D721Med (cell line): ENCODE data around the gene C1orf35.

Experiments used
- DNase-seq: peaks from one replicate; pipeline ENCODE4 v3.0.0; 2011; ENCODE audit warnings: low spot score; ENCODE audit not compliant: insufficient read length
- FAIRE-seq: peaks from 2 replicates; lab custom pipeline; 2011; peaks lifted over from hg19 to GRCh38; lab: Jason Lieb, UNC
- TF ChIP-seq, protein P1 (sequence below): IDR thresholded peaks from 2 replicates; pipeline ENCODE4 v1.5.1; 2012; ENCODE audit warnings: mild to moderate bottlenecking, control low read depth; ENCODE audit not compliant: insufficient read depth; ENCODE audit errors: missing control alignments

Gene C1orf35

DNA sequence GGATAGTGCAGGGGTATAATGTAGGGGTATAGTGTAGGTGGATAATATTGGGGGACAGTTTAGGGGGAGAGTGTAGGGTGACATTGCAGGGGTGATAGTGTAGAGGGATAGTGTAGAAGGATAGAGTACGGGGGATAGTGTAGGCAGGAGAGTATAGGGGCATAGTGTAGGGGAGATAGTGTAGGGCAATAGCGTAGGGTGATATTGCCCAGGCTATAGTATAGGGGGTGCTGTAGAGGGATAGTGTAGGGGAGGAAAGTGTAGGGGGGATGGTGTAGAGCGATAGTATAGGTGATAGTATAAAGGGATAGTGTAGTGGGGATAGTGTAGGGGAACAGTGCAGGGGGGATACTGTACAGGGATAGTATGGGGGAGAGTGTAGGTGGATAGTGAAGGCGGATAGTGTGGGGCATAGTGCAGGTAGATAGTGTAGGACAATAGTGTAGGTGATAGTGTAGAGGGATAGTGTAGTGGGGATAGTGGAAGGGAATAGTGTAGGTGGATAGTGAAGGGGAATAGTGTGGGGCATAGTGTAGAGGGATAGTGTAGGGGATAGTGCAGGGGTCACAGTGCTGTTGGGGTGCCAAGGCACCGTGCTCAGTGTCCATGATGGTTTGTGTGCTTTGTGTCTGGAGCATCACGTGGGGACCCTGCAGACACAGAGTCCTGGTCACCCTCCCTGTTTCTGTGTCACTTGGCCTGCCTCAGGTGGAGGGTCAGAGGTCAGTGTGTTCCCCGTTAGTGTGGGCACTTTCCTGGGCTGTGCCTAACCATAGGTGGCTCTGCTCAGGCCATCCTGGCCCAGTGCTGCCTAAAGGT lies 31.1 kb downstream of the C1orf35 start:
- no peak for FAIRE-seq
- no peak for DNase-seq
- TF ChIP-seq, protein P1, sequence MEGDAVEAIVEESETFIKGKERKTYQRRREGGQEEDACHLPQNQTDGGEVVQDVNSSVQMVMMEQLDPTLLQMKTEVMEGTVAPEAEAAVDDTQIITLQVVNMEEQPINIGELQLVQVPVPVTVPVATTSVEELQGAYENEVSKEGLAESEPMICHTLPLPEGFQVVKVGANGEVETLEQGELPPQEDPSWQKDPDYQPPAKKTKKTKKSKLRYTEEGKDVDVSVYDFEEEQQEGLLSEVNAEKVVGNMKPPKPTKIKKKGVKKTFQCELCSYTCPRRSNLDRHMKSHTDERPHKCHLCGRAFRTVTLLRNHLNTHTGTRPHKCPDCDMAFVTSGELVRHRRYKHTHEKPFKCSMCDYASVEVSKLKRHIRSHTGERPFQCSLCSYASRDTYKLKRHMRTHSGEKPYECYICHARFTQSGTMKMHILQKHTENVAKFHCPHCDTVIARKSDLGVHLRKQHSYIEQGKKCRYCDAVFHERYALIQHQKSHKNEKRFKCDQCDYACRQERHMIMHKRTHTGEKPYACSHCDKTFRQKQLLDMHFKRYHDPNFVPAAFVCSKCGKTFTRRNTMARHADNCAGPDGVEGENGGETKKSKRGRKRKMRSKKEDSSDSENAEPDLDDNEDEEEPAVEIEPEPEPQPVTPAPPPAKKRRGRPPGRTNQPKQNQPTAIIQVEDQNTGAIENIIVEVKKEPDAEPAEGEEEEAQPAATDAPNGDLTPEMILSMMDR = no peak

DNA sequence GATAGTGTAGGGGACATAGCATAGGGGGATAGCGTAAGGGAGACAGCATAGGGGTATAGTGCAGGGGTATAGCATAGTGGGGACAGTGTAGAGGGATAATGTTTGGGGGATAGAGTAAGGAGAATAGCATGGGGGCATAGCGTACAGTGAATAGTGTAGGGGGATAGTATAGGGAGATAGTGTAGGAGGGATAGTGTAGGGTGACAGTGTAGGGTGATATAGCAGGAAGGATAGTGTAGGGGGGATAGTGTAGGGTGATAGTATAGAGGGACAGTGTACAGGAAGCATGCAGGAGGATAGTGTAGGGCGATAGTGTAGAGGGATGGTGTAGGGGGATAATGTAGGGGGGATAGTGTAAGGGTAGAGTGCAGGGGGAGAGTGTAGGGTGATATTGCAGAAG lies 32.3 kb downstream of the C1orf35 start:
- FAIRE-seq (no peak), DNase-seq (no peak)
- TF ChIP-seq, protein P1 = no peak

GRCh38 chr1:228070173-228070572 lies 33.0 kb downstream of the C1orf35 start:
- DNase-seq (no peak), FAIRE-seq (no peak)
- TF ChIP-seq, protein P1 = no peak

DNA sequence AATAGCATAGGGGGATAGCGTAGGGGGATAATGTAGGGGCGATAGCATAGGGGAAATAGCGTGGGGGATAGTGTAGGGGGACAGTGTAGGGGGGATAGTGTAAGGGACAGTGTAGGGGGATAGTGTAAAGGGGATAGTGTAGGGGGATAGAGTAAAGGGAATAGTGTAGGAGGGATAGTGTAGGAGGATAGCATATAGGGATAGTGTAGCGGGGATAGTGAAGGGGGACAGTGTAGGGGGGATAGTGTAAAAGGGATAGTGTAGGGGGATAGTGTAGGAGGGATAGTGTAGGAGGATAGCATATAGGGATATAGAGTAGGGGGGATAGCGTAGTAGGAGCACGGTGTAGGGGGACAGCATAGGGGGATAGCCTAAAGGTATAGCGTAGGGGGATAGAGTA lies 34.8 kb downstream of the C1orf35 start:
- DNase-seq (no peak), FAIRE-seq (no peak)
- TF ChIP-seq, protein P1 = no peak

GRCh38 chr1:228066891-228067654 lies 36.1 kb downstream of the C1orf35 start:
- TF ChIP-seq, protein P1 = no peak
- DNase-seq (no peak), FAIRE-seq (no peak)

DNA sequence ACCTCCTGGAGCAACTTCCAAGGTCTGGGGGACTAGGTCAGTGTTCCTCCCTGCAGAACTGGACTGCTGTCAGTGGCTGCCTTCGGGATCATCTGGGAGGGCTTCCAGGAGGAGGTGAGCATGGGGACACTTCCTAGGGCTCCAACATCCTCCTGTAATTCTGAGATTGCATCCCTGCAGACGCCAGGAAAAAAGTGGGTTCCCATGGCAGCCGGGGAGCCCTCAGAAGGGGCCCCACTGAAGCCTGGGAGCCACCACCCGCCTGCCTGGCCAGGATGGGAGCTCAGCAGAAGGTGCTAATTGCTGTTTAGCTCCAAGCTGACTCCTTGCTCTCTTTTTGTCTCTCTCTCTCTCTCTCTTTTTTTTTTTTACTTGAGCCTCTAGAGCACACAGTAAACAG lies 36.7 kb downstream of the C1orf35 start:
- DNase-seq (no peak), FAIRE-seq (no peak)
- TF ChIP-seq, protein P1 = no peak
